SKM-1 (cell line): Measurements from ENCODE around the gene SP5.
"Not testable (repeated sequence)": the region's sequence is repeated elsewhere in the genome, so short reads cannot be mapped to it uniquely, and the experiment has no call there.

ENCODE experiments used
- DNase-seq: peaks from one replicate; lab custom pipeline; 2025; ENCODE audit not compliant: unreplicated experiment; lab: John Stamatoyannopoulos, UW

SP5 gene

DNA sequence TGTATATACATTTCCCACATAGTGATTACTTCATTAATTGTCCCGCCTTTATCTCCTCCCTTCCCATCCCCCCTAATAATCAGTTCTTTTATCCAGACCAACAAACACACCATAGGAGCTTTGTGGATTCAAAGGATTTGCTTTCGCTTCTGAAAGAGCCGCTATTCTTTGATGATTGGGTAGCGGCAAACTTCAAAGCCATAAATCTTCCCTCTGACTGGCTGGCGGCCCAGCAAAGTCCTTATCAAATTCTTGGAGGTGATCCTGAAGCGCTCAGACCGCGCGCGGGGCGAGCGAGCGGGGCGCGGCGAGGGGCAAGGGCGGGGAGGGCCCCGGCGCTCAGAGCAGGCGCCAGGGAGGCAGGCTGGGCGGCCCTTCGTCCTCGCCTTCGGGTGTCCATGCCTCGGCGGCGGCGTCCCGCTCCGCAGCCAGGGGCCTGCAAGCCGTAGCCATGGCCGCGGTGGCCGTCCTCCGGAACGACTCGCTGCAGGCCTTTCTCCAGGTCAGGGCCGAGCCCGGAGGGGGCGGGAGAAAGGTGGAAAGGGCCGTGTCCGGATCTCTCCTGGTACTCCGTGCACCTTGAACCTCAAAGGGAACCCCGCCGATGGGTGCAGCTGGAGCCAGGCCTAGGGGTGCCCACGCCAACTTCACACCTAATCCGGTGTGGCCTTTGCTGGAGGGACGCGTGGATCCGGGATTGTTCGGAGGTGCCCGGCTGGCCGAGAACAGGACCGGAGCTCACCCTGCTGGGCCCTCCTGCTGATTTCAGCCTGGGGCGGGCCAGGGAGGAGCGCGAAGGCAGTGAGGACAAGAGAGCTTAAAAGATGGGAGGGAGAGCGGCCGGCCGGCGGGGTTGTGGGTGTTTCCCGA lies at the start of gene SP5:
Gene SP5, plus strand, starts transcription at position 276 of the 870 bp plus-strand sequence. Its CDS starts 176 bp downstream, at position 452.
- DNase-seq, result no peak

GRCh38 chr2:170665743-170666142 lies 49.4 kb upstream of the SP5 start:
- DNase-seq, result no peak

- no peak for DNase-seq
Observed at GRCh38 chr2:170669909-170670308, 45.2 kb upstream of the SP5 start.

GRCh38 chr2:170670651-170671050 lies 44.5 kb upstream of the SP5 start:
- no peak for DNase-seq

- no peak for DNase-seq
Observed at GRCh38 chr2:170671079-170671478, 44.1 kb upstream of the SP5 start.

GRCh38 chr2:170674282-170674681 lies 40.9 kb upstream of the SP5 start:
- DNase-seq, result not testable (repeated sequence)

GRCh38 chr2:170675701-170676100 lies 39.4 kb upstream of the SP5 start:
- no peak for DNase-seq

- no peak for DNase-seq
Observed at GRCh38 chr2:170679607-170680079, 35.5 kb upstream of the SP5 start.

- DNase-seq, result no peak
Observed at GRCh38 chr2:170680172-170680941, 34.8 kb upstream of the SP5 start.

GRCh38 chr2:170681311-170681710 lies 33.8 kb upstream of the SP5 start:
- no peak for DNase-seq

DNA sequence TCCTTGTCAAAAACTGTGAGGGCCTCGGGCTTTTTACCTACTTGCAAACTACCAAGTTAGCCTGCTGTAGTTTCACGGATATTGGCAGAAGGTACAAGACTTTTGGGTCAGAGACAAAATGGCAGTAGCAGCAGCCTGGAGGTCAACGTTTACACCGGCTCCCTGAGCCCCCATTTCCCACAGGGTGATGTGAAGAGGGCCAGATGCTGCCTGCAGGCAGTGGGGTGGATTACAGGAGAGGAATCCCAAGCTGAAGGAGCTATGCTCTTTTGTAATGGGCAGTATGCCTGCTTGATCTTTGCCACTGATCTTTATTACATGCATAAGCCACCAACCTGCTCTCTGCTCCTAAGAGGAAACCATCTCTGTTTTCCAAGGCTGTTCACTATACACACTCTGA lies 29.5 kb upstream of the SP5 start:
- DNase-seq, result no peak

DNA sequence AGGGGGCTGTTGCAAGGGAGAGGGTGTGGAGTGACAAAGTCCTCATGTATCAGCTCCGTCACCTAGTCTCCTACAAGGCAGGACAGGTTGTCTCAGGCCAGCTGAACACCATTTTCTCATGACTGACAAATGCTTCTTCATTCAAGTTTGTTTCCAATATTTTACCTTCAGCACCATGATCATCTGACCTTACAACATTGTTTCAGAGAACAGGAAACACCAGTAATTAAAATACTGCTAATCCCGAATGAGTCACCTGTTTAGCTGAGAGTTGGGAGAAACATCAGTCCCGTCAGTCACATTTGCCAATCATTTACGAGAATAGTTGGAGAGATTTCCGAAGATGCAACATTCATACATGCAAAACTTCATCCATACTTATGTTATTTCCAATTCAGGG lies 25.7 kb upstream of the SP5 start:
- DNase-seq, result no peak

GRCh38 chr2:170690640-170691039 lies 24.5 kb upstream of the SP5 start:
- DNase-seq, result no peak

- DNase-seq, result no peak
Observed at GRCh38 chr2:170694316-170694715, 20.8 kb upstream of the SP5 start.

DNA sequence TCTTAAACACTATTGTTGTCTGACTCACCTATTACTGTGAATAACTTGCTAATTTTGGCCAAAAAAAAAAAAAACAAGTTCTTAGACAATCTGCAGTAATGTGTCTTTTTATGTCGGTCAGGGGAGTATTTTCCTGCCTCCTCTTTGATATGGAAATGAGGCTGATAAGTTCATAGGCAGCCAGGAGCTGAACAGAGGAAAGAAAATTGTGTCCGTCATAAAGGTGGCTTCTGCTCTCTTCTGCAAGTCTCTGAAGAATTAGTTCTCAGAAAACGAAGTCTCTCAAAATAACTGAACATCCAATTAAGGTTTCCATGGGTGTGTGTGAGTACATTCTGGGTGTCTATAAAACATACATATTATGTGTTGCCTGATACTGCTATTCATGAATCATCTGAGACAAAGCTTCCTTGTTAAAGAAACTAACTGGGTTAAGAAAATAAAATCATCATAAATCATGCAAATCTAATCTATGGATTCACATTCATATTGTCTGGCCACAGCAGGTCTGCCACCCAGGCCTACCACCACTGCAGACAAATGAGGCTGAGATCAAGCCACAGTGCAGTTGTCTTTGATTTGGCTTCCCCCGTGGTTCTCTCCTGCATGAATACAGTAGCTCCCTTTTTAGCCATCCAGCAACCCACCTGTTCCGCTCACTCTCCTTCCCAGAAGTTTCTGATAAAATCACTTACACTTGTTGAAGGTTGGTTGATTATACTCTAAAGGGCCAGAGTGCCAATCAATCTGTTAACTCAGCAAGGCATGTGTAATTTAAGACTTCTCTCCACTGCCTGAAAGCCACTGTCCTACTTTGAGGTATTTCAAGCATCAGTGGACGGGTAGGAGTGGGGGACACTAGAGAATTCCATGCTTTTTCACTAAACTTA lies 19.4 kb upstream of the SP5 start:
- DNase-seq, result no peak

DNA sequence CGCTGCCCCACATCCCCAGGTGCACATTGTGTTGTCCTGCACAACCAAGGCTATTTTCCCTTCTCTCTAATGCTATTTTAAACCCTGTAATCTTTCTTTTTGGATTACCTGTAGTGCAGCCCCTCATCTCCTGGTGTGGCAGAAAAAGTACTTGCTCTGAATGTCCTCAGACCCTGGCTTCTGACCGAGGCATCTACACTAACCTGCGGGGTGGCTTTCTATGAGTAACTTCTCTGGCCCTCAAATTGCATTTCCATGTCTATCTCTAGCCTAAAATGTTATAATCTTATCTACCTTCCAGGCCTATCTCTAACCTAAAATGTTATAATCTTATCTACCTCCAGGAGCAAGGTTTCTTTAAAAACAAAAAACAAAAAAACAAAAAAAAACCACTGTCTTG lies 18.2 kb upstream of the SP5 start:
- DNase-seq, result no peak

- DNase-seq, result no peak
Observed at GRCh38 chr2:170701011-170701410, 14.1 kb upstream of the SP5 start.

- no peak for DNase-seq
Observed at GRCh38 chr2:170703776-170704476, 11.2 kb upstream of the SP5 start.

DNA sequence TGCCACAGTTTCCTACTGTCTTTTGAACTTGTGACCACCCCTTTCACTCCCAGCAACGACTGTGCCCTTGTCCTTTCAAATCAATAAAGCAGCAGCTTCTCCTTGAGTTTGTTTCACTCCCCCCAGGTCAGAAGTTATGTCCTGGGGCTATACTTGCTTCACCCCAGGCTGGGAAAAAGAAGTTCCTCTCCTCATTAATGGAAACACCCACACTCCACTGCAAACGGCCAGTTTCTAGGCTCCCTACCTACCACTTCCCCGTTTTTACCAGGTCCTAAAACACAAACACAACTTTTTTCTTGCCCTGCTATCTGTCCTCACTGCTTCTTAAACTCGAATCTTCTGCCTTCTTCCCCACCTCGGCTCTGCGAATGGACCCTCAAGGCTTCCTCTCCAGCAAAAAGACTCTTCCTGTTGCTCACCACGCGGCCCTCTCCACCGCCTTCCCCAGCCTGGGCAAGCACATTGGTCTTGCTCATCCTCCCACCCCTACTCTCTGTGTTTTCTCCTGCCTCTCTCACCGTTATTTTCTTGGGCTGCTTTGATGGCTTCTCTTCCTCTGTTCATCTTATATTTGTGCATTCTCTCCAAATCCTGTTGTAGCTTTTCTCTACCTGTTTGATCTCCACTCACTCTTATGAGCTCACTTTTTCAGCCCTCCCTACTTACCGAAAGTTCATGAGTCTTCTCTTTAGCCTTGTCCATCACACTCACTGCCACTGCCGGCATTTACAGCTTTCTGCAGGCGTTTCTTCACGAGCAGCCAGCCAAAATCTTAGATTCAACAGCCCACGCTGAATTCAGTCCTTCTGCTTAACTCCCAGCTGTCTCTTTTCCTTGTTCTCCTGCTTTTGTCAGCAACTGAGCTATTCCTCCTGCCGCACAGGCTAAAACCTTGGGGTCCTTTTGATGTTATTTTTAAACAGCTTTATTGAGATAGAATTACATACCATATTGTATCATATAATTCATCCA lies 7.0 kb upstream of the SP5 start:
- DNase-seq, result no peak
